ENCODE data around the gene RPL26.
"Not testable (repeated sequence)": the region's sequence is repeated elsewhere in the genome, so short reads cannot be mapped to it uniquely, and the experiment has no call there.

RPL26 gene

GRCh38 chr17:8410883-8411238 is 27.9 kb upstream of the RPL26 start:
- no peak overlapping the region for H3K9ac ChIP-seq (ENCODE audit: low read length)
- no peak overlapping the region for H3K4me3 ChIP-seq (ENCODE audit: low read length)
- H3K27me3 ChIP-seq (ENCODE audit: control insufficient read depth, insufficient read depth, low read length) = no peaks in the 10 kb centered on the region
- no peaks in the 10 kb centered on the region for H3K4me1 ChIP-seq (ENCODE audit: control insufficient read depth, insufficient read depth, low read length)
- H3K36me3 ChIP-seq (ENCODE audit: control insufficient read depth, insufficient read depth, low read length) = no peaks in the 10 kb centered on the region
- no peak overlapping the region for H3K27ac ChIP-seq (ENCODE audit: low read depth, low read length)

GRCh38 chr17:8409966-8410882 is 27.2 kb upstream of the RPL26 start:
- H3K27me3 ChIP-seq (ENCODE audit: control insufficient read depth, insufficient read depth, low read length) = no peaks in the 10 kb centered on the region
- H3K4me1 ChIP-seq (ENCODE audit: control insufficient read depth, insufficient read depth, low read length) = no peaks in the 10 kb centered on the region
- no peak overlapping the region for H3K9ac ChIP-seq (ENCODE audit: low read length)
- no peaks in the 10 kb centered on the region for H3K36me3 ChIP-seq (ENCODE audit: control insufficient read depth, insufficient read depth, low read length)
- no peak overlapping the region for H3K27ac ChIP-seq (ENCODE audit: low read depth, low read length)
- no peak overlapping the region for H3K4me3 ChIP-seq (ENCODE audit: low read length)

- Histone ChIP-seq H3K36me3 (ENCODE audit: control insufficient read depth, insufficient read depth, low read length) (no peaks in the 10 kb centered on the region), H3K27me3 (ENCODE audit: control insufficient read depth, insufficient read depth, low read length) (no peaks in the 10 kb centered on the region), H3K4me1 (ENCODE audit: control insufficient read depth, insufficient read depth, low read length) (no peaks in the 10 kb centered on the region), H3K9ac (ENCODE audit: low read length) (no peak overlapping the region), H3K4me3 (ENCODE audit: low read length) (no peak overlapping the region), H3K27ac (ENCODE audit: low read depth, low read length) (no peak overlapping the region)
These were observed 25.4 kb upstream of the RPL26 start for GRCh38 chr17:8408371-8408770.

- H3K27me3 ChIP-seq (ENCODE audit: control insufficient read depth, insufficient read depth, low read length) = no peaks in the 10 kb centered on the region
- no peaks in the 10 kb centered on the region for H3K4me1 ChIP-seq (ENCODE audit: control insufficient read depth, insufficient read depth, low read length)
- H3K36me3 ChIP-seq (ENCODE audit: control insufficient read depth, insufficient read depth, low read length) = no peaks in the 10 kb centered on the region
- H3K4me3 ChIP-seq (ENCODE audit: low read length) = no peak overlapping the region
- H3K9ac ChIP-seq (ENCODE audit: low read length) = no peak overlapping the region
- H3K27ac ChIP-seq (ENCODE audit: low read depth, low read length) = no peak overlapping the region
These were observed 23.2 kb upstream of the RPL26 start for GRCh38 chr17:8406174-8406573.

- Histone ChIP-seq H3K27me3 (ENCODE audit: control insufficient read depth, insufficient read depth, low read length) (no peaks in the 10 kb centered on the region), H3K27ac (ENCODE audit: low read depth, low read length) (no peak overlapping the region), H3K4me1 (ENCODE audit: control insufficient read depth, insufficient read depth, low read length) (no peaks in the 10 kb centered on the region), H3K9ac (ENCODE audit: low read length) (no peak overlapping the region), H3K36me3 (ENCODE audit: control insufficient read depth, insufficient read depth, low read length) (no peaks in the 10 kb centered on the region), H3K4me3 (ENCODE audit: low read length) (no peak overlapping the region)
These were observed 22.6 kb upstream of the RPL26 start for GRCh38 chr17:8405499-8406016.

- no peak overlapping the region for H3K9ac ChIP-seq (ENCODE audit: low read length)
- H3K4me3 ChIP-seq (ENCODE audit: low read length) = no peak overlapping the region
- no peaks in the 10 kb centered on the region for H3K36me3 ChIP-seq (ENCODE audit: control insufficient read depth, insufficient read depth, low read length)
- no peak overlapping the region for H3K27ac ChIP-seq (ENCODE audit: low read depth, low read length)
- no peaks in the 10 kb centered on the region for H3K4me1 ChIP-seq (ENCODE audit: control insufficient read depth, insufficient read depth, low read length)
- H3K27me3 ChIP-seq (ENCODE audit: control insufficient read depth, insufficient read depth, low read length) = no peaks in the 10 kb centered on the region
These were observed 20.0 kb upstream of the RPL26 start for GRCh38 chr17:8402921-8403536.

- H3K27ac ChIP-seq (ENCODE audit: low read depth, low read length) = no peak overlapping the region
- no peak overlapping the region for H3K9ac ChIP-seq (ENCODE audit: low read length)
- H3K4me3 ChIP-seq (ENCODE audit: low read length) = no peak overlapping the region
- H3K27me3 ChIP-seq (ENCODE audit: control insufficient read depth, insufficient read depth, low read length) = peaks cover 8% of the 10 kb centered on the region
- no peaks in the 10 kb centered on the region for H3K36me3 ChIP-seq (ENCODE audit: control insufficient read depth, insufficient read depth, low read length)
- no peaks in the 10 kb centered on the region for H3K4me1 ChIP-seq (ENCODE audit: control insufficient read depth, insufficient read depth, low read length)
These were observed 18.1 kb upstream of the RPL26 start for GRCh38 chr17:8401107-8401506.

- Histone ChIP-seq H3K4me1 (ENCODE audit: control insufficient read depth, insufficient read depth, low read length) (no peaks in the 10 kb centered on the region), H3K9ac (ENCODE audit: low read length) (no peak overlapping the region), H3K27me3 (ENCODE audit: control insufficient read depth, insufficient read depth, low read length) (peaks cover 8% of the 10 kb centered on the region), H3K36me3 (ENCODE audit: control insufficient read depth, insufficient read depth, low read length) (no peaks in the 10 kb centered on the region), H3K4me3 (ENCODE audit: low read length) (no peak overlapping the region), H3K27ac (ENCODE audit: low read depth, low read length) (no peak overlapping the region)
These were observed 16.0 kb upstream of the RPL26 start for GRCh38 chr17:8398980-8399379.

GRCh38 chr17:8397636-8398035 is 14.6 kb upstream of the RPL26 start, which contains the start of gene RNF222:
RNF222 (minus strand) TSS chr17:8397827; CDS start chr17:8393461, 4,366 bp downstream.
- no peaks in the 10 kb centered on the region for H3K36me3 ChIP-seq (ENCODE audit: control insufficient read depth, insufficient read depth, low read length)
- H3K4me3 ChIP-seq (ENCODE audit: low read length) = no peak within 1 kb of the TSS
- no peak within 1 kb of the TSS for H3K9ac ChIP-seq (ENCODE audit: low read length)
- H3K27ac ChIP-seq (ENCODE audit: low read depth, low read length) = no peak within 1 kb of the TSS
- H3K4me1 ChIP-seq (ENCODE audit: control insufficient read depth, insufficient read depth, low read length) = no peaks in the 10 kb centered on the region
- H3K27me3 ChIP-seq (ENCODE audit: control insufficient read depth, insufficient read depth, low read length) = peaks cover 8% of the 10 kb centered on the region

- not testable (repeated sequence) for H3K27me3 ChIP-seq (ENCODE audit: control insufficient read depth, insufficient read depth, low read length); H3K36me3 ChIP-seq (ENCODE audit: control insufficient read depth, insufficient read depth, low read length); H3K4me1 ChIP-seq (ENCODE audit: control insufficient read depth, insufficient read depth, low read length); H3K27ac ChIP-seq (ENCODE audit: low read depth, low read length); H3K9ac ChIP-seq (ENCODE audit: low read length); H3K4me3 ChIP-seq (ENCODE audit: low read length)
These were observed 11.5 kb upstream of the RPL26 start for GRCh38 chr17:8394497-8394896.

GRCh38 chr17:8393470-8394231 is 10.7 kb upstream of the RPL26 start:
- Histone ChIP-seq H3K4me1 (ENCODE audit: control insufficient read depth, insufficient read depth, low read length) (no peaks in the 10 kb centered on the region), H3K36me3 (ENCODE audit: control insufficient read depth, insufficient read depth, low read length) (no peaks in the 10 kb centered on the region), H3K27me3 (ENCODE audit: control insufficient read depth, insufficient read depth, low read length) (peaks cover 8% of the 10 kb centered on the region), H3K9ac (ENCODE audit: low read length) (no peak overlapping the region), H3K4me3 (ENCODE audit: low read length) (no peak overlapping the region), H3K27ac (ENCODE audit: low read depth, low read length) (no peak overlapping the region)
